ENCODE data around the gene C7orf33.

C7orf33 gene

DNA sequence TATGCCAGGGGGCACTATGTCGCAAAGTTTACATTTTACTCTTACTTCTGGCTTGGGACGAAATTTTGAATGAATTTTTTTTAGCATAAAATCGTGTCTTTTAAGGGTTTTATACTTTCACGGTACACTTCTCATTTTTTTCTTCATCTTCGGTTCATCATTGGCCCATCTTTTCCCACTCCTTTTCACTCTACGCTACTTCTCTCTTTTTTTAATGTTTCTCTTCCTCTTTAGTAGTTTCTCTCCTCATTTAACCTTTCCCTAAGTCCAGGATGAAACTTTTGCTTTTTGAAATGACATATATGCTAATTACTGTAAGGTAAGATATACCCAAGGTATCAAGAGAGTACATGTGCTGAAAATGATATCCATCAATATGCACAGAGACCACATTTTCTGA, 39.5 kb downstream of the C7orf33 start:
- no peak for FAIRE-seq

DNA sequence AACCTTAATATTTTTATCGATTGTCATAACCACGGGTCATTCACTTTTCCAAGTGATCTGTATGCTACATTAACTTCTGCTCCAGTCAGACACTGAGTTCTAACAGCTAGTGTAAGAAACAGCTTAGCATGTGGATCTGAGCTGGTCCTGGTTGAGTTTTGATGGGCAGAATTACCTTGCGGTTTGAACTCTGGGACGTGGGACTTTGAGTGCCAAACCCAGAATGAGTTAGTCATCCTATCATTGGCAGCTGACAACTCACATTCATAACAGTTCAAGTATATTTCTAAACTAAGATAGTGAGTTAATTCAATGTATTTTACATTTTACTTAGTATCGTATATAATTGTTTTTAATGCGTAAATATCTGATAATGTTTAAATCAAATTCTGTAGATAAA, 43.2 kb downstream of the C7orf33 start:
- FAIRE-seq, result no peak

DNA sequence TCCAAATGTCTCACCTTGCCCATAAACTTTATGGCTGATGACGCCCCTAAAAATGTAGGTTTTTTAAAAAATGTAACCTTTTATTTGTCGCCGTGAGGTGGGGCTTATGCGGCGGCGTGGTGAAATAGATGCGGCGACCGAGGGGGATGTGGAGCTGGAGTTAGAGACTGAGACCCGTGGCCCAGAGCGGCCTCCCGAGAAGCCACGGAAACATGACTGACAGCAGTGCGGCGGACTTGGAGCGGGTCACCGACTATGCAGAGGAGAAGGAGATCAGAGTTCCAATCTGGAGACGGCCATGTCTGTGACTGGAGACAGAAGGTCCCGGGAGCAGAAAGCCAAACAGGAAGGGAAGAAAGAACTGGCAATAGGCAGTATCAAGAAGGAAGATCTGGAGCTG, 46.5 kb downstream of the C7orf33 start:
- FAIRE-seq, result no peak

DNA sequence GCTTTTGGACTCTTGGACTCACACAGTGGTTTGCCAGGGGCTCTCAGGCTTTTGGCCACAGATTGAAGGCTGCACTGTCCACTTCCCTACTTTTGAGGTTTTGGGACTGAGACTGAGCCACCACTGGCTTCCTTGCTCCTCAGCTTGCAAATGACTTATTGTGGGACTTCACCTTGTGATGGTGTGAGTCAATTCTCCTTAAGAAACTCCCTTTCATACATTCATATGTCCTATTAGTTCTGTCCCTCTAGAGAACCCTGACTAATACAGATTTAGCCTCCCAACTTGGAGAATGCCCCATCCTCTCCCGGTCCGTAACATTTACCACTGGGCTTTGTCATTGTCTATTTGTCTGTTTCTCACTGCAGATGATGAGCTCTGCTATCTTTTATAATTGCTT, 55.3 kb downstream of the C7orf33 start:
- FAIRE-seq, result no peak

DNA sequence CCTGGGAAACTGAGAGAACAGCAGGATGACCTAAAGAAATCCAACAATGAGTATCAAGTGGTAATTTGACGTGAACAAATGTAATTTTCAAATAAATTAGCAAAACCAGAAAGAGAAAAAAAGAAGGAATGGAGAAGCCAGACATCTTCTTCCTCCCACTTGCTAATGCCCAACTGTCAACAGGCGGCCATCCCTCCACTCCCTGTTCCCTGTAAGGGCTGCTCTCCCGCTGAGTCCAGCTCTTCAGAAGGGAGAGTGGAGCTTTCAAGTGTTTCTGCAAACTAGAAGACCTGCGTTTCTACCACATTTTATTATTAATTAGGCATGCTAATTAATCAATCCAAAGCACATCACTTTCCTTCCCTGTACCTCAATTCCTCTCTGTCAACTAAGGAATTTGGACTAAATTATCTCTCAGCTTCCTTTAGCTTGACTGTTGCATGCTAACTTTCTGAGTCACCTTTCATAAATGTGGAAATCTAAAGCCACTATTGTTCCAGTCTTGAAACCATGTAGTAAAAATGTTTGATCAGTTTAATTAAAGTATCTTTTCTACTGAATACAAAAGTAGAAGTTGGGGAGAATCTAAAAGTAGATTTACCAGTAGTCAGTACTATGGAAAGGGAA, 59.8 kb downstream of the C7orf33 start:
- no peak for FAIRE-seq

DNA sequence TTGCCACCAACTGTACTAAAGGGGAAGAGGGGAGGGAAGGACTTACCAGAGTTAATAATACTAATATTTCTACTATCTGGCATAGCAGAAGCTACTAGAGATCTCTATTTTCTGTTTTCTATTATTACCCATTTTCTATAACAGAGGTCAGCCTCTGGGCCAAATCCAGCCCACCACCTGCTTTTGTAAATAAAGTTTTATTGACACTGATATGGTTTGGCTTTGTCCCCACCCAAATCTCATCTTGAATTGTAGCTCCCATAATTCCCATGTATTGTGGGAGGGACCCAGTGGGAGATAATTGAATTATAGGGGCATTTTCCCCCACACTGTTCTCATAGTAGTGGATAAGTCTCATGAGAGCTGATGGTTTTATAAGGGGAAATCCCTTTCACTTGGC, 62.2 kb downstream of the C7orf33 start:
- FAIRE-seq, result no peak

DNA sequence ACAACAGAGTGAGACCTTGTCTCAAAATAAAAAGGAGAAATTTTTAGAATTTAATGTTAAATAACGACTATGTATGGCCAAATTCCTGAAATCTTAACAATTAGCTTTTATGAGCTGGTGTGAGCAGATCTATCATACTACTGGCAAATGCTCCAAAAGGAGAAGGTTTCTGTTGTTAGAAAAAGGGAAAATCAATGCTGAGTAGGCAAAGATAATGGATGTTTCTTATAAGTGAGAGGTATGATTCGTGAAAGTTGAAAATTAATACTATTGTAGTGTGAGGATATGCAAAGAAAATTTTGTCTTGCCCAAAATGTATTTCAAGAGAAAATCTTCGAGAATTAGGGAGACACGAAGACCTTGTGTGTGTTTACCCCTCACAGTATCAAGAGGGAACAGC, 67.4 kb downstream of the C7orf33 start:
- FAIRE-seq, result no peak

DNA sequence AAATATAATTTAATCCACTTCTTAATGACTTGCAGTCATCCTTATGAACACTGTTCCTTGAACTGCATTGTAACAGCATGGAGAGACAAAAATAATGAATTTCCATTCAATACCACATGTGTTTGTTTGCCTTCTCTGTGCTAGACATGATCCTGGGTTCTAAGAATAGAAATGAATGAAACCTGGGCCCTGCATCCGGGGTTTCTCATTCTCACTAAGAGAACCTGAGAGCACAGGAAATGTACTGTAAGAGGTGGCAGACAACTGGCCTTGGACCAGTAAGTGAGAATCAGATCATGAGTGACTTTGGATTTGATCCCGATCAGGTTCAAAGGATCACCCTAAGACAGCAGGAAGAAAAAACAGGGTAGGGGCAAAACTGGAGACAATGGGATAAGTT, 70.9 kb downstream of the C7orf33 start:
- FAIRE-seq, result no peak

DNA sequence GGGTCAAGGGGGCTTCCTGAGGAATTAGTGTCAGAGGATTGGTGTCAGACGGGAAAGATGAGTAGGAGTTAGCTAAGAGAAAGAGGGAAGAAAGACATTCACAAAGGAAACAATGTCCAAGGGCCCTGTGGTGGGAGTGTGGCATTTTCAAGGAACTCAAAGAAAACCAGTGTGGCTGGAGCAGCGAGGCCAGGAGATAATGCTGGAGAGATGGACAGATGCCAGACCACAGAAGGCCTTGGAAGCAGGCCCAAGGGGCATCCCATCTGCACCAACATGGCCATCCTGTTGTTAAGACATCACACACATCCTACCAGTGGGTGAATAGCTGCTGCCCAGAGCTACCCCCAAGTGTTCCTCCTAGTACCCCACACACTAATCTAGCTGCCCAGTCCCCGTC, 72.1 kb downstream of the C7orf33 start:
- no peak for FAIRE-seq

DNA sequence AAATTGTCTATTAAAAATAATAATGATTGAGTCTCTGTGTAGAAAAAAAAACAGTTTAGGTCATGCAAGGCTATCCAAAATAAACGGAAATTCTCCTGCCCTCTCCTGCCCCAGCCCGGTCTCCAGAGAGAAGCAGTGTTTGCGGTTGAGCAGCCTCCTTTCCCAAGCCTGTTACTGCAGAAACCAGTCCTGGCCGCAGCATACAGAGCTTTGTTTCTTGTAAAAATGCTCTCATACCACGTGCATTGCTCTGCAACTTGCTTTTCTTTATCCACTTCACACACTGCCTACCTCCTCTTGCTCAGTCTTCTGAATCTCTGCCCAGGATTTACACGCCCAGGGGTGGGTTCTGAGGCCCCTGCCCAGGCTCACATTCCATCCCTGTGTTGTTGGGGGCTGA, 73.8 kb downstream of the C7orf33 start:
- FAIRE-seq, result no peak

DNA sequence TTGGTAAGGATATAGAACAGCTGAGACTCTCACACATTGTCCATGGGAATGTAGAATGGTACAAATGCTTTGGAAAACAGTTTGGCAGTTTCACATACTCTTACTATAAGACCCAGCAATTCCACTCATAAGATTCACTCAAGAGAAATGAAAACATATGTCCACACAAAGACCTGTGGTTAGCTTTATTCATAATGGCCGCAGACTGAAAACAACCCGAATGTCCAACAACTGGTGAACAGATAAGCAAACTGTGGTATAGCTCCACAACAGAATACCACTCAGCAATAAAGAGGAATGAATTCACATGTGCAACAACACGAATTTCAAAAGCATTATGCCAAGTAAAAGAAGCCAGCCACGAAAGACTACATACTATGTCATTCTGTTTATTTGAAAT, 74.7 kb downstream of the C7orf33 start:
- no peak for FAIRE-seq

All from islet of Langerhans (tissue), 1 donor.